SH-SY5Y (cell line): Measurements from ENCODE around the gene PTGR3.

Experiments used
- GATA2 ChIP-seq: IDR thresholded peaks from 2 replicates; pipeline ENCODE4 v1.6.1; 2011; ENCODE audit warnings: mild to moderate bottlenecking, low read depth, low read length
- GATA3 ChIP-seq: IDR thresholded peaks from 2 replicates; pipeline ENCODE4 v1.6.1; 2011; ENCODE audit warnings: low read depth, mild to moderate bottlenecking, low read length, moderate library complexity

- TF ChIP-seq GATA3 (no peak), GATA2 (no peak)
Measured at GRCh38 chr18:75205514-75206132, 3.3 kb downstream of the PTGR3 start.
